Non-pigmented ciliary epithelial cell (primary cell): ENCODE data around the gene MMP21.

Experiments
- DNase-seq: peaks from one replicate; pipeline ENCODE4 v3.0.0-alpha.2; 2010; ENCODE audit warnings: low read depth

MMP21 gene

GRCh38 chr10:125792342-125793300 lies 17.0 kb upstream of the MMP21 start:
- DNase-seq = no peak

GRCh38 chr10:125788156-125789034 lies 12.8 kb upstream of the MMP21 start:
- DNase-seq = no peak

GRCh38 chr10:125785791-125786190 lies 10.2 kb upstream of the MMP21 start:
- DNase-seq = no peak

- DNase-seq = no peak
These were observed 8.3 kb upstream of the MMP21 start for GRCh38 chr10:125783957-125784356.

- no peak for DNase-seq
These were observed 7.8 kb upstream of the MMP21 start for GRCh38 chr10:125783408-125783807.

GRCh38 chr10:125782616-125783015 lies 7.0 kb upstream of the MMP21 start:
- DNase-seq = no peak

- DNase-seq = no peak
These were observed 6.4 kb upstream of the MMP21 start for GRCh38 chr10:125782054-125782453.

- DNase-seq = no peak
These were observed 5.8 kb upstream of the MMP21 start for GRCh38 chr10:125781374-125781773.

- DNase-seq = no peak
These were observed 4.0 kb upstream of the MMP21 start for GRCh38 chr10:125779403-125780327.

GRCh38 chr10:125778556-125778955 lies 2.9 kb upstream of the MMP21 start:
- DNase-seq = no peak

- no peak for DNase-seq
These were observed 2.2 kb upstream of the MMP21 start for GRCh38 chr10:125777806-125778205.

- no peak for DNase-seq
These were observed 935 bp downstream of the MMP21 start for GRCh38 chr10:125774581-125775191.

GRCh38 chr10:125773687-125774543 lies 1.7 kb downstream of the MMP21 start:
- DNase-seq = no peak

GRCh38 chr10:125772864-125773180 lies 2.8 kb downstream of the MMP21 start:
- no peak for DNase-seq

- no peak for DNase-seq
These were observed 3.3 kb downstream of the MMP21 start for GRCh38 chr10:125772112-125772863.

GRCh38 chr10:125770844-125771243 lies 4.8 kb downstream of the MMP21 start:
- DNase-seq = no peak

GRCh38 chr10:125769175-125769574 lies 6.4 kb downstream of the MMP21 start:
- DNase-seq = no peak

GRCh38 chr10:125768219-125768855 lies 7.3 kb downstream of the MMP21 start:
- DNase-seq = peak; percentile 4

- DNase-seq = no peak
These were observed 9.1 kb downstream of the MMP21 start for GRCh38 chr10:125766511-125766910.
